Ovary (tissue), 9 donors: ENCODE measurements around the gene B3GALT5. TPM values are rescaled to one million over a fixed set of nuclear protein-coding genes. Genes with fewer than 3 reads are reported as not detected.
"Not testable (repeated sequence)": the region's sequence is repeated elsewhere in the genome, so short reads cannot be mapped to it uniquely, and the experiment has no call there.

Source experiments
- DNase-seq, 5 donors: peaks; one replicate each; pipeline ENCODE4 v3.0.0-alpha.2; 2019 to 2020
- H3K27ac ChIP-seq, 2 donors: fragments of 200-600 bp; one replicate each; pipeline versions ENCODE4 v1.5.1 to v1.8.0; 2019 to 2022
- H3K27me3 ChIP-seq: fragments of 200-600 bp; one replicate; pipeline ENCODE4 v1.8.0; 2022
- H3K36me3 ChIP-seq: fragments of 200-600 bp; sonication (generic); one replicate; pipeline ENCODE4 v1.5.1; 2019
- H3K4me1 ChIP-seq: one replicate; pipeline ENCODE4 v1.8.1; 2013; ENCODE audit warnings: mild to moderate bottlenecking, moderate library complexity; ENCODE audit not compliant: insufficient read depth
- H3K4me3 ChIP-seq: fragments of 200-600 bp; sonication (generic); one replicate; pipeline ENCODE4 v1.5.1; 2017
- H3K9me3 ChIP-seq, 2 donors: fragments of 200-600 bp in 1 of 2; sonication (generic) in 1 of 2; one replicate each; pipeline versions ENCODE4 v1.5.1 to v1.8.1; 2013 to 2019; ENCODE audit warnings: mild to moderate bottlenecking in 1 of 2, moderate library complexity in 1 of 2
- CTCF ChIP-seq, 3 donors: fragments of 450-650 bp in 2 of 3; fragments of 200-600 bp in 1 of 3; IDR thresholded peaks; one replicate each; pipeline versions ENCODE4 v1.5.1 to v1.8.0; 2016 to 2022; ENCODE audit warnings: antibody characterized with exemption in 3 of 3, mild to moderate bottlenecking in 1 of 3
- EP300 ChIP-seq: sonication (generic); formaldehyde crosslinking; IDR thresholded peaks from one replicate; pipeline ENCODE4 v1.6.1; 2017; ENCODE audit warnings: antibody characterized with exemption
- POLR2A ChIP-seq: fragments of 450-650 bp; IDR thresholded peaks from one replicate; pipeline ENCODE4 v1.6.1; 2017; ENCODE audit warnings: antibody characterized with exemption, mild to moderate bottlenecking, moderate library complexity
- WGBS, 3 donors: extraction: QIAGEN DNeasy Blood & Tissue Kit in 1 of 3; methylation state at CpG; one replicate each; pipeline versions ENCODE4 v1.1.5 to v1.1.7; 2013 to 2017; 5-methylcytosine and 5-hydroxymethylcytosine counted together
- intact Hi-C, 4 donors: fragments of 100-400 bp; cut with DNase I; formaldehyde crosslinking; loops; one replicate each; pipeline versions ENCODE4 v1.11.0 to v1.15.1; 2022 to 2023
- polyA plus RNA-seq, 2 donors: library from polyadenylated mRNA; stranded (reverse); fragments of 200-250 nt in 1 of 2; fragments of 350-450 nt in 1 of 2; fragmentation: Illumina TruSeq in 1 of 2; extraction: RNeasy Lipid Tissue Mini Kit (QIAGEN cat#74804) in 1 of 2; gene quantifications; one replicate each; pipeline ENCODE4 v1.2.3, GENCODE V29; 2013 to 2014
- total RNA-seq, 7 donors: library from RNA; depleted of rRNA in 2 of 7; stranded (reverse); fragments of >200 nt in 2 of 7; fragmentation: NEBNext Ultra II Directional in 3 of 7; extraction: Animal tissue kit (Norgen Biotek cat#: 25700) in 3 of 7; gene quantifications; one replicate each; pipeline versions ENCODE4 v1.1.0 to v1.2.4, GENCODE V29; 2016 to 2023
- donor health status: DM: no; HTN: no; CAD: no; lungs with moderate emphysema.
- donor health status: DM: no; HTN: no; CAD: no.
- donor health status: Bipolar disorder and iron deficiency.
- donor health status: DM: yes; HTN: yes; CAD: no.
- donor health status: DM: no; HTN: no; CAD: no.
- donor health status: DM: yes; HTN: yes; CAD: no.

B3GALT5 gene
- total and polyA plus RNA-seq, 9 donors = 0.12 to 1.8 (median 0.62) TPM

GRCh38 chr21:39581414-39581813 is 31.3 kb upstream of the B3GALT5 start:
- WGBS, 3 donors = 86 to 90% (median 89%) methylated on average over 3 of the region's 3 CpGs
- H3K36me3 ChIP-seq = no peaks in the 10 kb centered on the region
- TF ChIP-seq POLR2A = no peak
- TF ChIP-seq CTCF (IDR thresholded peaks at IDR 0.05) = no peak
- TF ChIP-seq EP300 = no peak

GRCh38 chr21:39582749-39583148 is 30.0 kb upstream of the B3GALT5 start:
- intact Hi-C loops = no loop called here
- no peaks in the 10 kb centered on the region for H3K36me3 ChIP-seq
- H3K9me3 ChIP-seq = no peaks in the 10 kb centered on the region
- DNase-seq = no peak
- WGBS, 3 donors = 90 to 94% (median 94%) methylated on average over 4 of the region's 4 CpGs
- no peak overlapping the region for H3K4me3 ChIP-seq
- no peak overlapping the region for H3K27ac ChIP-seq
- no peak for TF ChIP-seq EP300
- no peak for TF ChIP-seq CTCF (IDR thresholded peaks at IDR 0.05)
- TF ChIP-seq POLR2A = no peak
- no peaks in the 10 kb centered on the region for H3K27me3 ChIP-seq
- H3K4me1 ChIP-seq = no peaks in the 10 kb centered on the region

More at GRCh38 chr21:39581414-39581813, 31.3 kb upstream of the B3GALT5 start:
- no peaks in the 10 kb centered on the region for H3K9me3 ChIP-seq
- intact Hi-C loops = no loop called here
- no peaks in the 10 kb centered on the region for H3K4me1 ChIP-seq
- H3K27me3 ChIP-seq = no peaks in the 10 kb centered on the region
- no peak overlapping the region for H3K27ac ChIP-seq
- no peak for DNase-seq
- H3K4me3 ChIP-seq = no peak overlapping the region

GRCh38 chr21:39583586-39583985 is 29.2 kb upstream of the B3GALT5 start:
- 87 to 90% (median 89%) methylated on average over 2 of the region's 2 CpGs for WGBS, 3 donors
- H3K27me3 ChIP-seq, H3K4me3 ChIP-seq, H3K36me3 ChIP-seq, H3K4me1 ChIP-seq, DNase-seq, H3K27ac ChIP-seq, H3K9me3 ChIP-seq, intact Hi-C loops: not testable (repeated sequence)

- Histone ChIP-seq H3K4me1 (no peaks in the 10 kb centered on the region), H3K4me3 (no peak overlapping the region), H3K27me3 (no peaks in the 10 kb centered on the region), H3K36me3 (no peaks in the 10 kb centered on the region), H3K9me3 (no peaks in the 10 kb centered on the region), H3K27ac (no peak overlapping the region)
- TF ChIP-seq EP300 = no peak
- TF ChIP-seq CTCF (IDR thresholded peaks at IDR 0.05) = no peak
- no peak for TF ChIP-seq POLR2A
- DNase-seq = no peak
- 29 to 35% (median 32%) methylated on average over 4 of the region's 4 CpGs for WGBS, 3 donors
- intact Hi-C loops = no loop called here
Measured at GRCh38 chr21:39587376-39587775, 25.4 kb upstream of the B3GALT5 start.

- no peaks in the 10 kb centered on the region for H3K27me3 ChIP-seq
- no peak for DNase-seq
- H3K4me1 ChIP-seq = no peaks in the 10 kb centered on the region
- WGBS, 3 donors = 57 to 87% (median 73%) methylated on average over 1 of the region's 1 CpG
- H3K9me3 ChIP-seq = no peaks in the 10 kb centered on the region
- TF ChIP-seq POLR2A = no peak
- TF ChIP-seq EP300 = no peak
- TF ChIP-seq CTCF (IDR thresholded peaks at IDR 0.05) = no peak
- H3K27ac ChIP-seq = no peak overlapping the region
- H3K36me3 ChIP-seq = no peaks in the 10 kb centered on the region
- no peak overlapping the region for H3K4me3 ChIP-seq
- intact Hi-C loops = no loop called here
Measured at GRCh38 chr21:39588884-39589283, 23.9 kb upstream of the B3GALT5 start.
